SJCRH30 (cell line): ENCODE measurements around the gene TBC1D17. TPM values are rescaled to one million over a fixed set of nuclear protein-coding genes. Genes with fewer than 3 reads are reported as not detected.
A peak's percentile ranks its signal among the peaks of the same experiment; 100 is the strongest.
"Not testable (repeated sequence)": the region's sequence is repeated elsewhere in the genome, so short reads cannot be mapped to it uniquely, and the experiment has no call there.

Experiments used
- DNase-seq, 2 experiments: peaks; one replicate each; pipeline ENCODE4 v3.0.0-alpha.2; 2015 to 2020
- H3K27ac ChIP-seq: fragments of 250-450 bp; sonication (Bioruptor Pico); 2 replicates; pipeline ENCODE4 v1.5.1; 2020; ENCODE audit warnings: mild to moderate bottlenecking, moderate library complexity
- H3K27me3 ChIP-seq: fragments of 250-450 bp; sonication (Bioruptor Pico); 2 replicates; pipeline ENCODE4 v1.5.1; 2020; ENCODE audit warnings: mild to moderate bottlenecking, moderate library complexity
- H3K36me3 ChIP-seq: fragments of 250-450 bp; sonication (Bioruptor Pico); 2 replicates; pipeline ENCODE4 v1.5.1; 2020; ENCODE audit warnings: mild to moderate bottlenecking, moderate library complexity
- H3K4me1 ChIP-seq: fragments of 250-450 bp; sonication (Bioruptor Pico); 2 replicates; pipeline ENCODE4 v1.5.1; 2020; ENCODE audit warnings: mild to moderate bottlenecking, moderate library complexity
- H3K4me3 ChIP-seq: fragments of 250-450 bp; sonication (Bioruptor Pico); 2 replicates; pipeline ENCODE4 v1.5.1; 2020; ENCODE audit warnings: mild to moderate bottlenecking, moderate library complexity
- H3K9me3 ChIP-seq: fragments of 250-450 bp; sonication (Bioruptor Pico); replicated peaks from 2 replicates; pipeline ENCODE4 v1.5.1; 2020; ENCODE audit warnings: mild to moderate bottlenecking, moderate library complexity
- total RNA-seq: library from RNA; depleted of rRNA; stranded (reverse); fragments of >200 nt; shearing (Covaris generic); gene quantifications from 2 replicates; pipeline ENCODE4 v1.2.3, GENCODE V29; 2014

TBC1D17 gene
- total RNA-seq, 1 experiment from 2014 or later = 9.1 TPM

GRCh38 chr19:49920624-49921363 lies 43.3 kb downstream of the TBC1D17 start:
- Histone ChIP-seq H3K36me3 (peaks cover 83% of the 10 kb centered on the region), H3K27me3 (no peaks in the 10 kb centered on the region), H3K9me3 (no peaks in the 10 kb centered on the region), H3K4me1 (peaks cover 10% of the 10 kb centered on the region; the same call in 1 of the 2 replicates), H3K4me3 (no peak overlapping the region), H3K27ac (no peak overlapping the region)
- no peak for DNase-seq

- Histone ChIP-seq H3K4me1 (peaks cover 10% of the 10 kb centered on the region; the same call in 1 of the 2 replicates), H3K4me3 (no peak overlapping the region), H3K36me3 (peaks cover 82% of the 10 kb centered on the region), H3K9me3 (no peaks in the 10 kb centered on the region), H3K27me3 (no peaks in the 10 kb centered on the region), H3K27ac (no peak overlapping the region)
- DNase-seq = peak in 1 of 2 experiments; percentile 37
These were observed 44.6 kb downstream of the TBC1D17 start for GRCh38 chr19:49921871-49922795.

GRCh38 chr19:49923055-49924003 lies 45.8 kb downstream of the TBC1D17 start:
- Histone ChIP-seq H3K27me3 (no peaks in the 10 kb centered on the region), H3K4me3 (no peak overlapping the region), H3K9me3 (no peaks in the 10 kb centered on the region), H3K4me1 (peaks cover 17% of the 10 kb centered on the region; the same call in 1 of the 2 replicates), H3K27ac (no peak overlapping the region), H3K36me3 (peaks cover 77% of the 10 kb centered on the region)
- DNase-seq = no peak

- Histone ChIP-seq H3K27me3 (no peaks in the 10 kb centered on the region), H3K36me3 (peaks cover 71% of the 10 kb centered on the region), H3K4me1 (peaks cover 17% of the 10 kb centered on the region; the same call in 1 of the 2 replicates), H3K9me3 (no peaks in the 10 kb centered on the region), H3K4me3 (no peak overlapping the region), H3K27ac (no peak overlapping the region)
- DNase-seq = no peak
These were observed 46.7 kb downstream of the TBC1D17 start for GRCh38 chr19:49924004-49924880.

GRCh38 chr19:49924881-49925210 lies 47.3 kb downstream of the TBC1D17 start:
- not testable (repeated sequence) for H3K27ac ChIP-seq, DNase-seq, H3K4me3 ChIP-seq, H3K9me3 ChIP-seq, H3K27me3 ChIP-seq
- H3K36me3 ChIP-seq = peaks cover 67% of the 10 kb centered on the region
- peaks cover 17% of the 10 kb centered on the region; the same call in 1 of the 2 replicates for H3K4me1 ChIP-seq

GRCh38 chr19:49925486-49925885 lies 48.0 kb downstream of the TBC1D17 start:
- DNase-seq = no peak
- Histone ChIP-seq H3K4me3 (no peak overlapping the region), H3K27me3 (no peaks in the 10 kb centered on the region), H3K4me1 (peaks cover 17% of the 10 kb centered on the region; the same call in 1 of the 2 replicates), H3K36me3 (peaks cover 65% of the 10 kb centered on the region), H3K27ac (no peak overlapping the region), H3K9me3 (no peaks in the 10 kb centered on the region)

GRCh38 chr19:49926515-49926914 lies 49.0 kb downstream of the TBC1D17 start:
- no peaks in the 10 kb centered on the region for H3K9me3 ChIP-seq
- peaks cover 17% of the 10 kb centered on the region; the same call in 1 of the 2 replicates for H3K4me1 ChIP-seq
- no peak overlapping the region for H3K4me3 ChIP-seq
- no peak overlapping the region for H3K27ac ChIP-seq
- H3K36me3 ChIP-seq = peaks cover 56% of the 10 kb centered on the region
- H3K27me3 ChIP-seq = no peaks in the 10 kb centered on the region
- no peak for DNase-seq

- Histone ChIP-seq H3K4me1 (peaks cover 13% of the 10 kb centered on the region; the same call in 1 of the 2 replicates), H3K27me3 (no peaks in the 10 kb centered on the region), H3K27ac (peak overlapping the region; percentile 99), H3K4me3 (peak overlapping the region; percentile 99), H3K9me3 (no peaks in the 10 kb centered on the region), H3K36me3 (peaks cover 50% of the 10 kb centered on the region)
- DNase-seq = no peak
These were observed 50.2 kb downstream of the TBC1D17 start for GRCh38 chr19:49927526-49928264.

- Histone ChIP-seq H3K9me3 (no peaks in the 10 kb centered on the region), H3K27ac (peak within 1 kb of the TSS; percentile 99), H3K4me3 (peak within 1 kb of the TSS; percentile 99), H3K4me1 (peaks cover 7% of the 10 kb centered on the region; the same call in 1 of the 2 replicates), H3K27me3 (no peaks in the 10 kb centered on the region), H3K36me3 (peaks cover 35% of the 10 kb centered on the region)
- peak; percentile 95 to 96 for DNase-seq
These were observed 51.7 kb downstream of the TBC1D17 start, which contains the start of the genes ATF5 and NUP62 for GRCh38 chr19:49929121-49929610. Gene ATF5, plus strand, starts transcription at chr19:49929205. Its CDS starts 1,646 bp downstream, at chr19:49930851. Gene NUP62, minus strand, starts transcription at chr19:49929504. Its CDS starts 19,697 bp downstream, at chr19:49909807.

GRCh38 chr19:49929611-49930482 lies 52.3 kb downstream of the TBC1D17 start:
- peak overlapping the region; percentile 99 for H3K27ac ChIP-seq
- H3K9me3 ChIP-seq = no peaks in the 10 kb centered on the region
- no peaks in the 10 kb centered on the region for H3K27me3 ChIP-seq
- H3K4me1 ChIP-seq = peaks cover 7% of the 10 kb centered on the region; the same call in 1 of the 2 replicates
- peak; percentile 98 for DNase-seq
- H3K4me3 ChIP-seq = peak overlapping the region; percentile 99
- H3K36me3 ChIP-seq = peaks cover 28% of the 10 kb centered on the region

GRCh38 chr19:49930483-49931011 lies 53.0 kb downstream of the TBC1D17 start:
- no peak for DNase-seq
- Histone ChIP-seq H3K4me3 (peak overlapping the region; percentile 99; the same call in 1 of the 2 replicates), H3K27ac (no peak overlapping the region), H3K4me1 (peaks cover 7% of the 10 kb centered on the region; the same call in 1 of the 2 replicates), H3K9me3 (no peaks in the 10 kb centered on the region), H3K36me3 (peaks cover 22% of the 10 kb centered on the region), H3K27me3 (no peaks in the 10 kb centered on the region)
